ENCODE data around the gene CASZ1. TPM values are rescaled to one million over a fixed set of nuclear protein-coding genes. Genes with fewer than 3 reads are reported as not detected.
A peak's percentile ranks its signal among the peaks of the same experiment; 100 is the strongest.

Gene CASZ1
- total and polyA plus RNA-seq, 2 donors from 2014 or later, result 10.1 to 33.0 TPM

- Histone ChIP-seq H3K36me3 (ENCODE audit: control insufficient read depth in 2 of 3, insufficient read depth in 3 of 3, low read length in 3 of 3) (peaks cover 0 to 6% (median 0%) of the 10 kb centered on the region in 3 donors), H3K4me3 (ENCODE audit: low read length in 3 of 3) (no peak overlapping the region), H3K9ac (ENCODE audit: low read length in 3 of 3) (no peak overlapping the region), H3K27me3 (ENCODE audit: control insufficient read depth, insufficient read depth, low read length) (no peaks in the 10 kb centered on the region), H3K4me1 (ENCODE audit: control insufficient read depth in 2 of 3, insufficient read depth in 2 of 3, low read depth in 1 of 3, low read length in 3 of 3) (peaks cover 0 to 24% (median 0%) of the 10 kb centered on the region in 3 donors), H3K9me3 (ENCODE audit: control insufficient read depth in 2 of 3, insufficient read depth in 1 of 3, low read length in 3 of 3) (no peaks in the 10 kb centered on the region), H3K27ac (ENCODE audit: low read depth in 2 of 2, low read length in 2 of 2) (no peak overlapping the region)
- TF ChIP-seq CTCF (IDR thresholded peaks at IDR 0.05; ENCODE audit: borderline replicate concordance, extremely low read depth, insufficient read depth), result no peak
- DNase-seq, result no peak
- no peak for FAIRE-seq
- intact Hi-C loops (cut with DNase I), result no loop called here
Observed at GRCh38 chr1:10762875-10763274, 33.6 kb downstream of the CASZ1 start.

- H3K36me3 ChIP-seq (ENCODE audit: control insufficient read depth in 2 of 3, insufficient read depth in 3 of 3, low read length in 3 of 3), result peaks cover 0 to 6% (median 0%) of the 10 kb centered on the region in 3 donors
- H3K27me3 ChIP-seq (ENCODE audit: control insufficient read depth, insufficient read depth, low read length), result no peaks in the 10 kb centered on the region
- DNase-seq, result no peak
- peaks cover 0 to 24% (median 0%) of the 10 kb centered on the region in 3 donors for H3K4me1 ChIP-seq (ENCODE audit: control insufficient read depth in 2 of 3, insufficient read depth in 2 of 3, low read depth in 1 of 3, low read length in 3 of 3)
- intact Hi-C loops (cut with DNase I), result no loop called here
- no peak overlapping the region for H3K4me3 ChIP-seq (ENCODE audit: low read length in 3 of 3)
- TF ChIP-seq CTCF (IDR thresholded peaks at IDR 0.05; ENCODE audit: borderline replicate concordance, extremely low read depth, insufficient read depth), result no peak
- H3K9me3 ChIP-seq (ENCODE audit: control insufficient read depth in 2 of 3, insufficient read depth in 1 of 3, low read length in 3 of 3), result no peaks in the 10 kb centered on the region
- H3K27ac ChIP-seq (ENCODE audit: low read depth in 2 of 2, low read length in 2 of 2), result peak overlapping the region in 1 of 2 donors; percentile 33
- H3K9ac ChIP-seq (ENCODE audit: low read length in 3 of 3), result no peak overlapping the region
- no peak for FAIRE-seq
Observed at GRCh38 chr1:10762153-10762523, 34.3 kb downstream of the CASZ1 start.

- Histone ChIP-seq H3K27ac (ENCODE audit: low read depth in 2 of 2, low read length in 2 of 2) (peak overlapping the region in 1 of 2 donors; percentile 33), H3K27me3 (ENCODE audit: control insufficient read depth, insufficient read depth, low read length) (no peaks in the 10 kb centered on the region), H3K4me3 (ENCODE audit: low read length in 3 of 3) (no peak overlapping the region), H3K4me1 (ENCODE audit: control insufficient read depth in 2 of 3, insufficient read depth in 2 of 3, low read depth in 1 of 3, low read length in 3 of 3) (peaks cover 0 to 25% (median 0%) of the 10 kb centered on the region in 3 donors), H3K36me3 (ENCODE audit: control insufficient read depth in 2 of 3, insufficient read depth in 3 of 3, low read length in 3 of 3) (peaks cover 0 to 6% (median 0%) of the 10 kb centered on the region in 3 donors), H3K9ac (ENCODE audit: low read length in 3 of 3) (peak overlapping the region in 1 of 3 donors; percentile 29), H3K9me3 (ENCODE audit: control insufficient read depth in 2 of 3, insufficient read depth in 1 of 3, low read length in 3 of 3) (no peaks in the 10 kb centered on the region)
- DNase-seq (peak in 3 of 5 donors; percentile 33 to 82 (median 66)), FAIRE-seq (no peak)
- no peak for TF ChIP-seq CTCF (IDR thresholded peaks at IDR 0.05; ENCODE audit: borderline replicate concordance, extremely low read depth, insufficient read depth)
- intact Hi-C loops (cut with DNase I), result no loop called here
Observed at GRCh38 chr1:10761503-10762152, 34.8 kb downstream of the CASZ1 start.
